Esophagus squamous epithelium (tissue), 4 donors: Measurements from ENCODE around the gene PGBD5.

ENCODE experiments used
- CTCF ChIP-seq, 6 experiments: fragments of 450-650 bp in 4 of 6; fragments of 200-600 bp in 2 of 6; sonication (generic) in 2 of 6; IDR thresholded peaks; one replicate each; pipeline ENCODE4 v1.5.1; 2016 to 2019; ENCODE audit warnings: antibody characterized with exemption in 6 of 6, mild to moderate bottlenecking in 4 of 6, moderate library complexity in 4 of 6
- POLR2A ChIP-seq, 4 donors: fragments of 450-650 bp; IDR thresholded peaks; one replicate each; pipeline ENCODE4 v1.6.1; 2017; ENCODE audit warnings: antibody characterized with exemption in 4 of 4, mild to moderate bottlenecking in 4 of 4, moderate library complexity in 3 of 4

DNA sequence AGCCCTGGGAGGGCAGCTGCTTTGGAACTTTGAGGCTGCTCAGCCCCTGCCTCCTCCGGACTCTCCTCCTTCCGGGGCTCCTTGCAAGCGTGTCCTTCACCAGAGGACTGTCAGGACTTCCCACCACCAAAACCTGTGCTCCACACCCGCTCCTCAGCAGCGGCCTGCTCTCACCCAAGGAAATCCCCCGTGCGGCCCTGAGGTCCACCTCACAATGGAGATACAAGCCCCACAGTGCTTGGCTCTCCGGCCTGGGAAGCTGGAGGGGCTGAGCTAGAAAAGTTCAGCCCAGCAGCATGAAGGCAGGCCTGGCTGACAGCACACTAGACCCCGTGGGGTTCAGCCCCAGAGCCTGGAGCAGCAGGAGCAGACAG, 33.6 kb downstream of the PGBD5 start:
- no peak for TF ChIP-seq CTCF (IDR thresholded peaks at IDR 0.05)
- no peak for TF ChIP-seq POLR2A (IDR thresholded peaks at IDR 0.05)
